Astrocyte of the spinal cord (primary cell): ENCODE data around the gene NIPAL4.

ENCODE experiments used
- DNase-seq: peaks from one replicate; pipeline ENCODE4 v3.0.0; 2011; ENCODE audit warnings: low read depth, low spot score
- H3K4me3 ChIP-seq: 2 replicates; pipeline ENCODE4 v1.5.1; 2011; ENCODE audit warnings: low read depth, mild to moderate bottlenecking, low read length, moderate library complexity
- CTCF ChIP-seq: IDR thresholded peaks from 2 replicates; pipeline ENCODE4 v1.5.1; 2012; ENCODE audit warnings: low read depth, mild to moderate bottlenecking, low read length, inconsistent platforms
- in situ Hi-C: cut with HindIII; loops from 2 replicates; pipeline ENCODE4 v1.10.0; 2017; ENCODE audit warnings: low sequenced_read_pairs

Gene NIPAL4

GRCh38 chr5:157519579-157520253 lies 59.7 kb downstream of the NIPAL4 start:
- in situ Hi-C loops: no loop called here
- no peak for TF ChIP-seq CTCF
- H3K4me3 ChIP-seq: no peak overlapping the region
- DNase-seq: no peak

- H3K4me3 ChIP-seq: no peak overlapping the region
- DNase-seq: no peak
- no peak for TF ChIP-seq CTCF
- in situ Hi-C loops: no loop called here
Observed at GRCh38 chr5:157520911-157521703, 61.1 kb downstream of the NIPAL4 start.

- in situ Hi-C loops: no loop called here
Observed at GRCh38 chr5:157521704-157522029, 61.7 kb downstream of the NIPAL4 start.

GRCh38 chr5:157523976-157524375 lies 64.0 kb downstream of the NIPAL4 start:
- in situ Hi-C loops: no loop called here
- H3K4me3 ChIP-seq: no peak overlapping the region
- DNase-seq: no peak
- TF ChIP-seq CTCF: no peak

More at GRCh38 chr5:157521704-157522029, 61.7 kb downstream of the NIPAL4 start:
- H3K4me3 ChIP-seq: no peak overlapping the region
- DNase-seq: no peak
- TF ChIP-seq CTCF: no peak
